ENCODE data around the gene KIR3DL2.

- TF ChIP-seq CTCF (conservative IDR thresholded peaks at IDR 0.05; ENCODE audit: low read length) (no peak), EZH2phosphoT487 (IDR thresholded peaks at IDR 0.05; ENCODE audit: borderline replicate concordance) (no peak)
Measured at GRCh38 chr19:54873990-54874389, 23.7 kb downstream of the KIR3DL2 start, which contains the start of gene FCAR.
